Measurements from ENCODE around the gene PLA2G4F.

The PLA2G4F gene

GRCh38 chr15:42131826-42132806 is 24.3 kb downstream of the PLA2G4F start:
- DNase-seq (ENCODE audit: low spot score): no peak

- no peak for DNase-seq (ENCODE audit: low spot score)
These were observed 25.4 kb downstream of the PLA2G4F start for GRCh38 chr15:42131006-42131405.

- DNase-seq (ENCODE audit: low spot score): no peak
These were observed 26.0 kb downstream of the PLA2G4F start for GRCh38 chr15:42130246-42130986.

- no peak for DNase-seq (ENCODE audit: low spot score)
These were observed 27.1 kb downstream of the PLA2G4F start for GRCh38 chr15:42129364-42129763.

- no peak for DNase-seq (ENCODE audit: low spot score)
These were observed 28.0 kb downstream of the PLA2G4F start for GRCh38 chr15:42128476-42128875.

- DNase-seq (ENCODE audit: low spot score): no peak
These were observed 32.9 kb downstream of the PLA2G4F start for GRCh38 chr15:42123546-42123945.

GRCh38 chr15:42121682-42122081 is 34.8 kb downstream of the PLA2G4F start:
- no peak for DNase-seq (ENCODE audit: low spot score)

- no peak for DNase-seq (ENCODE audit: low spot score)
These were observed 35.4 kb downstream of the PLA2G4F start for GRCh38 chr15:42121021-42121420.

- no peak for DNase-seq (ENCODE audit: low spot score)
These were observed 36.2 kb downstream of the PLA2G4F start for GRCh38 chr15:42120285-42120684.

- DNase-seq (ENCODE audit: low spot score): no peak
These were observed 37.0 kb downstream of the PLA2G4F start for GRCh38 chr15:42119446-42119760.

GRCh38 chr15:42118650-42119445 is 37.6 kb downstream of the PLA2G4F start:
- DNase-seq (ENCODE audit: low spot score): no peak

- DNase-seq (ENCODE audit: low spot score): no peak
These were observed 44.5 kb downstream of the PLA2G4F start for GRCh38 chr15:42111924-42112323.

GRCh38 chr15:42110367-42110766 is 46.1 kb downstream of the PLA2G4F start:
- DNase-seq (ENCODE audit: low spot score): no peak

GRCh38 chr15:42108806-42109205 is 47.6 kb downstream of the PLA2G4F start:
- no peak for DNase-seq (ENCODE audit: low spot score)

- DNase-seq (ENCODE audit: low spot score): no peak
These were observed 48.2 kb downstream of the PLA2G4F start for GRCh38 chr15:42108189-42108588.

GRCh38 chr15:42107473-42107872 is 49.0 kb downstream of the PLA2G4F start:
- no peak for DNase-seq (ENCODE audit: low spot score)

- no peak for DNase-seq (ENCODE audit: low spot score)
These were observed 50.1 kb downstream of the PLA2G4F start for GRCh38 chr15:42106288-42106687.

GRCh38 chr15:42104095-42104891 is 52.1 kb downstream of the PLA2G4F start:
- no peak for DNase-seq (ENCODE audit: low spot score)

GRCh38 chr15:42102646-42103235 is 53.7 kb downstream of the PLA2G4F start:
- DNase-seq (ENCODE audit: low spot score): no peak

GRCh38 chr15:42101861-42102260 is 54.6 kb downstream of the PLA2G4F start:
- DNase-seq (ENCODE audit: low spot score): no peak

Measured in AG08396 (cell line).